Lung (tissue), 12 donors: ENCODE data around the gene ORAI3. TPM values are rescaled to one million over a fixed set of nuclear protein-coding genes. Genes with fewer than 3 reads are reported as not detected.

Experiments
- ATAC-seq: fragments of 200-7000 bp; cut with Tn5 transposase; one replicate; pipeline ENCODE4 v1.9.1; 2020; ENCODE audit warnings: moderate number of reproducible peaks; ENCODE audit not compliant: insufficient read depth, low FRiP score
- DNase-seq, 3 donors: peaks; one replicate each; pipeline ENCODE4 v3.0.0-alpha.2; 2013 to 2017
- H3K27ac ChIP-seq, 2 donors: one replicate each; pipeline ENCODE4 v1.5.1; 2013; ENCODE audit warnings: mild to moderate bottlenecking in 2 of 2, moderate library complexity in 2 of 2, control low read depth in 1 of 2, inconsistent platforms in 1 of 2, low read depth in 1 of 2, low read length in 1 of 2
- H3K27me3 ChIP-seq, 3 donors: one replicate each; pipeline ENCODE4 v1.5.1; 2013; ENCODE audit warnings: low read length in 2 of 3; ENCODE audit not compliant: control insufficient read depth in 3 of 3, insufficient read depth in 3 of 3
- H3K36me3 ChIP-seq, 4 donors: one replicate each; pipeline ENCODE4 v1.5.1; 2013; ENCODE audit warnings: low read length in 4 of 4, mild to moderate bottlenecking in 1 of 4, moderate library complexity in 1 of 4; ENCODE audit not compliant: control insufficient read depth in 4 of 4, insufficient read depth in 4 of 4
- H3K4me1 ChIP-seq, 5 donors: one replicate each; pipeline ENCODE4 v1.5.1; 2013; ENCODE audit warnings: low read length in 5 of 5, mild to moderate bottlenecking in 2 of 5, moderate library complexity in 1 of 5; ENCODE audit not compliant: control insufficient read depth in 5 of 5, insufficient read depth in 5 of 5
- H3K4me3 ChIP-seq: one replicate; pipeline ENCODE4 v1.5.1; 2013; ENCODE audit warnings: mild to moderate bottlenecking, control low read depth, moderate library complexity
- H3K9ac ChIP-seq, 2 donors: one replicate each; pipeline ENCODE4 v1.5.1; 2013; ENCODE audit warnings: low read length in 2 of 2, control low read depth in 1 of 2; ENCODE audit not compliant: insufficient read depth in 1 of 2
- H3K9me3 ChIP-seq, 4 donors: one replicate each; pipeline ENCODE4 v1.5.1; 2013; ENCODE audit warnings: low read length in 3 of 4, mild to moderate bottlenecking in 1 of 4, moderate library complexity in 1 of 4; ENCODE audit not compliant: control insufficient read depth in 4 of 4, insufficient read depth in 3 of 4
- WGBS, 2 donors: extraction: QIAGEN DNeasy Blood & Tissue Kit; methylation state at CpG; one replicate each; pipeline ENCODE4 v1.1.7; 2013; 5-methylcytosine and 5-hydroxymethylcytosine counted together
- polyA plus RNA-seq, 2 donors: library from polyadenylated mRNA; stranded (reverse); fragments of 200-250 nt; gene quantifications; one replicate each; pipeline ENCODE4 v1.2.1, GENCODE V29; 2013
- total RNA-seq, 2 donors: library from RNA; depleted of rRNA in 1 of 2; stranded (reverse); fragments of >200 nt in 1 of 2; gene quantifications; one replicate each; pipeline ENCODE4 v1.2.1, GENCODE V29; 2014 to 2021
- TF ChIP-seq, protein P1 (sequence below): IDR thresholded peaks from 2 replicates; pipeline ENCODE4 v1.5.1; 2012; ENCODE audit warnings: mild to moderate bottlenecking; ENCODE audit errors: control extremely low read depth, extremely low read depth
- donor health status: control.
- donor health status: control.
- donor health status: Bipolar disorder and iron deficiency.
- donor health status: healthy.
- donor health status: DM: yes; HTN: yes; CAD: no.

ORAI3 gene
- total and polyA plus RNA-seq, 4 donors: 20.2 to 27.4 (median 23.6) TPM

DNA sequence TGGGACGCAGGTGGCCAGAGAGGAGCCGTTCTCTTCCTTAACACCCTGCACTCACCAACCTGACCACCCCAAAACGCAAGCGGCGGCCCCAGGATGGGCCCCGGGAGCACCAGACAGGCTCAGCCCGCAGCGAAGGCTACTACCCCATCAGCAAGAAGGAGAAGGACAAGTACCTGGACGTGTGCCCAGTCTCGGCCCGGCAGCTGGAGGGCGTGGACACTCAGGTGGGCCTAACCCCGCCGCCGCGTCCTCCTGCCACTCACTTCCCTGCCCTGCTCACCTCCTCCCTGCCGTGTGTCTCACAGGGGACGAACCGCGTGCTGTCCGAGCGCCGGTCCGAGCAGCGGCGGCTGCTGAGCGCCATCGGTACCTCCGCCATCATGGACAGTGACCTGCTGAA, 31.6 kb downstream of the ORAI3 start:
- Histone ChIP-seq H3K4me3 (no peak overlapping the region), H3K36me3 (peaks cover 2 to 72% (median 27%) of the 10 kb centered on the region in 4 donors), H3K9me3 (no peaks in the 10 kb centered on the region), H3K4me1 (peaks cover 0 to 2% (median 0%) of the 10 kb centered on the region in 5 donors), H3K9ac (no peak overlapping the region), H3K27me3 (no peaks in the 10 kb centered on the region), H3K27ac (no peak overlapping the region)
- TF ChIP-seq, protein P1, sequence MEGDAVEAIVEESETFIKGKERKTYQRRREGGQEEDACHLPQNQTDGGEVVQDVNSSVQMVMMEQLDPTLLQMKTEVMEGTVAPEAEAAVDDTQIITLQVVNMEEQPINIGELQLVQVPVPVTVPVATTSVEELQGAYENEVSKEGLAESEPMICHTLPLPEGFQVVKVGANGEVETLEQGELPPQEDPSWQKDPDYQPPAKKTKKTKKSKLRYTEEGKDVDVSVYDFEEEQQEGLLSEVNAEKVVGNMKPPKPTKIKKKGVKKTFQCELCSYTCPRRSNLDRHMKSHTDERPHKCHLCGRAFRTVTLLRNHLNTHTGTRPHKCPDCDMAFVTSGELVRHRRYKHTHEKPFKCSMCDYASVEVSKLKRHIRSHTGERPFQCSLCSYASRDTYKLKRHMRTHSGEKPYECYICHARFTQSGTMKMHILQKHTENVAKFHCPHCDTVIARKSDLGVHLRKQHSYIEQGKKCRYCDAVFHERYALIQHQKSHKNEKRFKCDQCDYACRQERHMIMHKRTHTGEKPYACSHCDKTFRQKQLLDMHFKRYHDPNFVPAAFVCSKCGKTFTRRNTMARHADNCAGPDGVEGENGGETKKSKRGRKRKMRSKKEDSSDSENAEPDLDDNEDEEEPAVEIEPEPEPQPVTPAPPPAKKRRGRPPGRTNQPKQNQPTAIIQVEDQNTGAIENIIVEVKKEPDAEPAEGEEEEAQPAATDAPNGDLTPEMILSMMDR: no peak
- whole genome bisulfite sequencing, 2 donors: 81 to 93% methylated on average over 27 to 29 of the region's 29 CpGs
- ATAC-seq (no peak), DNase-seq (no peak)

- WGBS, 2 donors: 97% methylated on average over 14 of the region's 14 CpGs
- Histone ChIP-seq H3K4me1 (peaks cover 0 to 7% (median 0%) of the 10 kb centered on the region in 5 donors), H3K9ac (no peak overlapping the region), H3K27ac (no peak overlapping the region), H3K36me3 (peaks cover 0 to 69% (median 24%) of the 10 kb centered on the region in 4 donors), H3K4me3 (no peak overlapping the region), H3K27me3 (no peaks in the 10 kb centered on the region), H3K9me3 (no peaks in the 10 kb centered on the region)
- no peak for DNase-seq
- ATAC-seq: no peak
- TF ChIP-seq, protein P1: no peak
Measured at GRCh38 chr16:30980959-30981358, 32.1 kb downstream of the ORAI3 start.

DNA sequence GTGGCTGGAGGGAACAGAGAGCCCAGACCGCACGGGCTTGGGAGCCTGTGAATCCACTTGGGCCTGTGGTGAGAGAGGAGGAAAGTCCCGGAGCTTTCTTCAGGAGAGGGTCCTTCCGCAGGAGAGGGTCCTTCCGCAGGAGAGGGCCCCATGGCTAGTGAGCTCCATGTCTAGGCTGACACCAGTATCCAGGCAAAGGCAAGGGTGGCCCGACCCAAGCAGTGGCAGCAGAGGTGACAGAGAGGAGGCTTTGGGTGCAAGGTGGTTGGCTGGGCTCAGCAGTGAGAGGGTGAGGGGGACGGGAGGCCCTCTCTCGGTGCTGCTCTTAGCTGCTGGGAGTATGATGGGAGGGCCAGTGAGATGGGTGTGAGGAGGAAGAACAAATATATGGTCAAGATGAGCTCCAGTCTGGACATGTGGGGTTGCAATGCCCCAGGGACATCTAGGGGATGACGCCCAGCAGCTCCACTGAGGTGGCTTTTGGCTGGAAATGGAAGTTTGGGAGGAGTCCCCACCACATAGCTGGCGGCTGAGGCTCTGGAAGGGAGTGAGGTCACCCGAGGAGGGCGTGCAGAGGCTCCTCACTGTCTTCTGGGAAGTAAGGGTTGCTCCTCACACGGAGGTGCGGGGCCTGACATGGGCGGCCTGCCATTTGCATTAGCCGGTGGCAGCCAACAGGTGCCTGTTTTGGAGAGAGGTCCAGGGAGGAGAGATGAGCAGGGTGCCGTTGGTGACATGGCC, 33.9 kb downstream of the ORAI3 start:
- no peaks in the 10 kb centered on the region for H3K9me3 ChIP-seq
- TF ChIP-seq, protein P1: no peak
- peaks cover 0 to 53% (median 23%) of the 10 kb centered on the region in 4 donors for H3K36me3 ChIP-seq
- no peaks in the 10 kb centered on the region for H3K27me3 ChIP-seq
- H3K4me3 ChIP-seq: no peak overlapping the region
- ATAC-seq: no peak
- H3K4me1 ChIP-seq: peaks cover 0 to 8% (median 0%) of the 10 kb centered on the region in 5 donors
- no peak overlapping the region for H3K27ac ChIP-seq
- WGBS, 2 donors: 90% methylated on average over 17 of the region's 17 CpGs
- H3K9ac ChIP-seq: no peak overlapping the region
- no peak for DNase-seq
